ENCODE data around the gene C16orf54. TPM values are rescaled to one million over a fixed set of nuclear protein-coding genes. Genes with fewer than 3 reads are reported as not detected.
A peak's percentile ranks its signal among the peaks of the same experiment; 100 is the strongest.
"Not testable (repeated sequence)": the region's sequence is repeated elsewhere in the genome, so short reads cannot be mapped to it uniquely, and the experiment has no call there.

C16orf54 gene
- total RNA-seq, 2 donors from 2014 or later, result 0.33 to 0.52 TPM

DNA sequence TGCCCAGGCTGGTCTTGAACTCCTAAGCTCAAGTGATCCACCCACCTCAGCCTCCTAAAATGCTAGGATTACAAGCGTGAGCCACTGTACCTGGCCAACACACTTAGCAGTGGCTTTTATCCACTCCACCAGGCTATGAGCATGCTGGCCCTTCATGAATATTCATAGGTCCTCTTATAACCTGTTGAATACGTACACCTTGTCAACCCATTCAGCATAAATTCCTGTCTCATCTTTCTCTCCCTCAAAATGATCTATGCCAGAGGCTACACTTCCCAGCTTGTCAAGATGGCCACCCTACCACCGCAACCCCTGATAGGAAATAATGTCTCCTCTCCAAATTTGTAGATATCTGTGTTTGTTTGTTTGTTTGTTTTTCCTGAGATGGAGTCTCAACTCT lies 21.3 kb upstream of the C16orf54 start:
- intact Hi-C loops (cut with DNase I), result no loop called here
- no peak overlapping the region for H3K27ac ChIP-seq
- no peak for TF ChIP-seq CTCF (IDR thresholded peaks at IDR 0.05)
- no peak for TF ChIP-seq POLR2A (IDR thresholded peaks at IDR 0.05)
- DNase-seq, result no peak
- no peak for ATAC-seq
- WGBS, 2 donors, result 87 to 98% methylated on average over 3 of the region's 3 CpGs
- H3K9me3 ChIP-seq, result no peaks in the 10 kb centered on the region
- no peaks in the 10 kb centered on the region for H3K27me3 ChIP-seq
- H3K4me3 ChIP-seq, result no peak overlapping the region
- no peaks in the 10 kb centered on the region for H3K36me3 ChIP-seq (replicated peaks in 1 of 2; ENCODE audit: insufficient read depth in 1 of 2, low read depth in 2 of 2)
- H3K4me1 ChIP-seq, result peaks cover 21% of the 10 kb centered on the region

DNA sequence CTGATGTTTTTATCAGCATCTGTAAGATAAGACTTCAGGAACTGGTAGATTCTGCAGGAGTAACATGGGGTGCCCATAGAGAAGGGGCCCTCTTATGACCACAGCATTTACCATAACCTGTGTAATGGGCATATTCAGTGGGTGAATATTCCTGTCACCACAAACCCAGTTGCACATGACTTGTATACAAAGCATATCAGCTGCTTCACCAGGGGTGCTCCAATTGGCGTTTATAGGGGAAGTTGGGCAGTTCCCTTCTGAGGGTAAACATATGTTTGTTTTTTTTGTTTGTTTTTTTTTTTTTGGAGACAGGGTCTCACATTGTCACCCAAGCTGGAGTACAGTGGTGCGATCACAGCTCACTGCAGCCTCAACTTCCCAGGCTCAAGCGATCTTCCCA lies 20.8 kb upstream of the C16orf54 start:
- no peak overlapping the region for H3K27ac ChIP-seq
- TF ChIP-seq CTCF (IDR thresholded peaks at IDR 0.05), result no peak
- TF ChIP-seq POLR2A (IDR thresholded peaks at IDR 0.05), result no peak
- H3K4me1 ChIP-seq, result peaks cover 21% of the 10 kb centered on the region
- DNase-seq (no peak), ATAC-seq (no peak)
- H3K27me3 ChIP-seq, result no peaks in the 10 kb centered on the region
- no peak overlapping the region for H3K4me3 ChIP-seq
- H3K36me3 ChIP-seq (replicated peaks in 1 of 2; ENCODE audit: insufficient read depth in 1 of 2, low read depth in 2 of 2), result no peaks in the 10 kb centered on the region
- intact Hi-C loops (cut with DNase I), result no loop called here
- no peaks in the 10 kb centered on the region for H3K9me3 ChIP-seq
- WGBS, 2 donors, result 78 to 92% methylated on average over 3 of the region's 3 CpGs

GRCh38 chr16:29765167-29766032 lies 19.6 kb upstream of the C16orf54 start:
- intact Hi-C loops (cut with DNase I), result no loop called here
- Histone ChIP-seq H3K9me3 (no peaks in the 10 kb centered on the region), H3K27ac (peak overlapping the region in 3 of 4 donors; percentile 35 to 74 (median 61)), H3K4me3 (no peak overlapping the region), H3K36me3 (replicated peaks in 1 of 2; ENCODE audit: insufficient read depth in 1 of 2, low read depth in 2 of 2) (no peaks in the 10 kb centered on the region), H3K27me3 (no peaks in the 10 kb centered on the region), H3K4me1 (peaks cover 21% of the 10 kb centered on the region)
- ATAC-seq, result peak; percentile 97
- WGBS, 2 donors, result 26 to 32% methylated on average over 13 to 15 of the region's 15 CpGs
- DNase-seq, result peak; percentile 79 to 86 (median 84)
- TF ChIP-seq POLR2A (IDR thresholded peaks at IDR 0.05) (no peak), CTCF (IDR thresholded peaks at IDR 0.05) (no peak)

DNA sequence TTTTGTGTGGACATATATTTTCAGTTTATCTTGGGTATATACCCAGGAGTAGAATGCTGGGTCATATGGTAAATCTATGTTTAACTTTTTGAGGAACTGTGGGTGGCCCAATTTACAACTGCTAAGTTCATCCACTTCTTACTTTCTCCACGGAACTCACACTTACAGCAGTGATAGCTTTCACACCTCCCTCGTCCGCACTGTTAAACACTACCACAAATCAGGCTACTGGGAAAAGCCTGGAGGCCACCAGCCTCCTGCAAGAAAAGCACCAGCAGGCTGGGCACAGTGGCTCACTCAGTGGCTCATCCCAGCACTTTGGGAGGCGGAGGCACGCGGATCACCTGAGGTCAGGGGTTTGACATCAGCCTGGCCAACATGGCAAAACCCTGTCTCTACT lies 17.5 kb upstream of the C16orf54 start:
- H3K27ac ChIP-seq, result no peak overlapping the region
- H3K27me3 ChIP-seq, result no peaks in the 10 kb centered on the region
- no peak overlapping the region for H3K4me3 ChIP-seq
- WGBS, 2 donors, result 86 to 89% methylated on average over 6 of the region's 6 CpGs
- H3K4me1 ChIP-seq, result peaks cover 21% of the 10 kb centered on the region
- ATAC-seq (no peak), DNase-seq (no peak)
- no peaks in the 10 kb centered on the region for H3K36me3 ChIP-seq (replicated peaks in 1 of 2; ENCODE audit: insufficient read depth in 1 of 2, low read depth in 2 of 2)
- TF ChIP-seq POLR2A (IDR thresholded peaks at IDR 0.05) (no peak), CTCF (IDR thresholded peaks at IDR 0.05) (no peak)
- intact Hi-C loops (cut with DNase I), result no loop called here
- no peaks in the 10 kb centered on the region for H3K9me3 ChIP-seq

- no peak for TF ChIP-seq POLR2A (IDR thresholded peaks at IDR 0.05)
- Histone ChIP-seq H3K27me3 (no peaks in the 10 kb centered on the region), H3K4me3 (no peak overlapping the region), H3K4me1 (peaks cover 27% of the 10 kb centered on the region), H3K9me3 (no peaks in the 10 kb centered on the region), H3K27ac (no peak overlapping the region), H3K36me3 (replicated peaks in 1 of 2; ENCODE audit: insufficient read depth in 1 of 2, low read depth in 2 of 2) (no peaks in the 10 kb centered on the region)
- ATAC-seq, result no peak
- intact Hi-C loops (cut with DNase I), result no loop called here
- DNase-seq, result peak in 1 of 4 donors; percentile 22
- 53 to 59% methylated on average over 6 of the region's 6 CpGs for WGBS, 2 donors
These were observed 16.1 kb upstream of the C16orf54 start for GRCh38 chr16:29761882-29762281.

DNA sequence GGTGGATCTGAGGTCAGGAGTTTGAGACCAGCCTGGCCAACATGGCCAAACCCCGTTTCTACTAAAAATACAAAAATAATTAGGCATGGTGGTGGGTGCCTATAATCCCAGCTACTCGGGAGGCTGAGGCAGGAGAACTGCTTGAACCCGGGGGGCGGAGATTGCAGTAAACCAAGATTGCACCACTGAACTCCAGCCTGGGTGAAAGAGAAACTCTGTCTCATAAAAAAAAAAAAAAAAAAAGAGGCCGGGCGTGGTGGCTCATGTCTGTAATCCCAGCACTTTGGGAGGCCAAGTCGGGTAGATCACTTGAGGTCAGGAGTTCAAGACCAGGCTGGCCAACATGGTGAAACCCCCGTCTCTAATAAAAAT lies 15.5 kb upstream of the C16orf54 start:
- H3K27ac ChIP-seq; DNase-seq; intact Hi-C loops (cut with DNase I); H3K27me3 ChIP-seq; H3K4me3 ChIP-seq; H3K36me3 ChIP-seq (replicated peaks in 1 of 2; ENCODE audit: insufficient read depth in 1 of 2, low read depth in 2 of 2); H3K9me3 ChIP-seq; ATAC-seq: not testable (repeated sequence)
- 86 to 88% methylated on average over 8 of the region's 8 CpGs for WGBS, 2 donors
- H3K4me1 ChIP-seq, result peaks cover 25% of the 10 kb centered on the region

Data from body of pancreas (tissue), 4 donors.